Measurements from ENCODE around the gene OLFML2B.

The OLFML2B gene

GRCh38 chr1:162008799-162009198, 14.9 kb downstream of the OLFML2B start:
- no peak for TF ChIP-seq CTCF (IDR thresholded peaks at IDR 0.05; ENCODE audit: insufficient read depth, missing control alignments)
- no peak for DNase-seq (ENCODE audit: insufficient read length, low spot score)
- no peak for FAIRE-seq

- FAIRE-seq = no peak
Observed at GRCh38 chr1:162007466-162007865, 16.2 kb downstream of the OLFML2B start.

GRCh38 chr1:162006081-162006480, 17.6 kb downstream of the OLFML2B start:
- no peak for DNase-seq (ENCODE audit: insufficient read length, low spot score)
- no peak for FAIRE-seq
- TF ChIP-seq CTCF (IDR thresholded peaks at IDR 0.05; ENCODE audit: insufficient read depth, missing control alignments) = no peak

More at GRCh38 chr1:162007466-162007865, 16.2 kb downstream of the OLFML2B start:
- TF ChIP-seq CTCF (IDR thresholded peaks at IDR 0.05; ENCODE audit: insufficient read depth, missing control alignments) = no peak
- no peak for DNase-seq (ENCODE audit: insufficient read length, low spot score)

GRCh38 chr1:162004441-162004950, 19.2 kb downstream of the OLFML2B start:
- no peak for FAIRE-seq
- DNase-seq (ENCODE audit: insufficient read length, low spot score) = no peak
- no peak for TF ChIP-seq CTCF (IDR thresholded peaks at IDR 0.05; ENCODE audit: insufficient read depth, missing control alignments)

- no peak for DNase-seq (ENCODE audit: insufficient read length, low spot score)
- TF ChIP-seq CTCF (IDR thresholded peaks at IDR 0.05; ENCODE audit: insufficient read depth, missing control alignments) = no peak
- no peak for FAIRE-seq
Observed at GRCh38 chr1:162003830-162004215, 19.8 kb downstream of the OLFML2B start.

- DNase-seq (ENCODE audit: insufficient read length, low spot score) (no peak), FAIRE-seq (no peak)
Observed at GRCh38 chr1:162003061-162003829, 20.4 kb downstream of the OLFML2B start.

More at GRCh38 chr1:162003061-162003829, 20.4 kb downstream of the OLFML2B start:
- no peak for TF ChIP-seq CTCF (IDR thresholded peaks at IDR 0.05; ENCODE audit: insufficient read depth, missing control alignments)
